Measurements from ENCODE around the gene PRKAG2. TPM values are rescaled to one million over a fixed set of nuclear protein-coding genes. Genes with fewer than 3 reads are reported as not detected.

PRKAG2 gene
- polyA plus RNA-seq, 1 of the 3 experiments (the other 2 are of a cell fraction): 51.6 TPM

- H3K4me2 ChIP-seq: no peak overlapping the region
- no peaks in the 10 kb centered on the region for H3K79me2 ChIP-seq (ENCODE audit: insufficient read depth)
- H3K9ac ChIP-seq: no peak overlapping the region
- no peaks in the 10 kb centered on the region for H3K27me3 ChIP-seq (ENCODE audit: insufficient read depth)
- no peaks in the 10 kb centered on the region for H3K9me2 ChIP-seq
- H4K20me1 ChIP-seq (ENCODE audit: insufficient read depth): no peaks in the 10 kb centered on the region
- ChIA-PET CTCF (interaction anchor here (1.1 to 1.2 kb wide), 2 partner anchors 49 to 71 kb away, joined by 4 read pairs; no protein-coding TSS in a partner anchor), POLR2A (interaction anchor here (0.7 kb wide), 1 partner anchor 420 kb away, joined by 4 read pairs; no protein-coding TSS in a partner anchor)
- no peak overlapping the region for H3K27ac ChIP-seq (ENCODE audit: low read depth in 2 of 2, low read length in 1 of 2)
- H3K9me3 ChIP-seq: no peaks in the 10 kb centered on the region
- no peaks in the 10 kb centered on the region for H3K36me3 ChIP-seq (replicated peaks in 1 of 2; ENCODE audit: control insufficient read depth in 1 of 2, insufficient read depth in 2 of 2, low read length in 1 of 2)
- no peaks in the 10 kb centered on the region for H3F3A ChIP-seq (replicated peaks; ENCODE audit: insufficient read depth)
- no peak for TF ChIP-seq RAD21 (IDR thresholded peaks at IDR 0.05; ENCODE audit: low read length)
- TF ChIP-seq REST (IDR thresholded peaks at IDR 0.05; ENCODE audit: low read depth, low read length): no peak
- no peak for TF ChIP-seq CHD2 (IDR thresholded peaks at IDR 0.05; ENCODE audit: low read length, partially characterized antibody)
- no peak for TF ChIP-seq ELF1 (IDR thresholded peaks at IDR 0.05)
- no peak for TF ChIP-seq MXI1 (IDR thresholded peaks at IDR 0.05; ENCODE audit: low read depth, low read length)
- no peak for TF ChIP-seq RFX5 (IDR thresholded peaks at IDR 0.05; ENCODE audit: low read length)
- no peak for TF ChIP-seq GABPA (IDR thresholded peaks at IDR 0.05; ENCODE audit: low read depth)
- no peak for TF ChIP-seq MEF2A (IDR thresholded peaks at IDR 0.05; ENCODE audit: borderline replicate concordance, low read depth)
- peaks cover 0 to 12% of the 10 kb centered on the region in 2 experiments; a peak in 2 of 4 replicates for H3K4me1 ChIP-seq (ENCODE audit: control insufficient read depth in 1 of 2, insufficient read depth in 2 of 2, low read depth in 1 of 2, low read length in 1 of 2)
- H2AFZ ChIP-seq (ENCODE audit: low read depth): no peak overlapping the region
- WGBS (ENCODE audit: low lambda C conversion rate): 97% methylated on average over 4 of the region's 4 CpGs
- no peak overlapping the region for H3K4me3 ChIP-seq (ENCODE audit: low read depth in 2 of 2, low read length in 1 of 2)
- no peak for DNase-seq
These were observed 166.1 kb downstream of the PRKAG2 start for GRCh38 chr7:151710646-151711434.

GRCh38 chr7:151710121-151710640 lies 166.7 kb downstream of the PRKAG2 start:
- Histone ChIP-seq H4K20me1 (ENCODE audit: insufficient read depth) (no peaks in the 10 kb centered on the region), H3K27ac (ENCODE audit: low read depth in 2 of 2, low read length in 1 of 2) (no peak overlapping the region), H3K27me3 (ENCODE audit: insufficient read depth) (no peaks in the 10 kb centered on the region), H3K36me3 (replicated peaks in 1 of 2; ENCODE audit: control insufficient read depth in 1 of 2, insufficient read depth in 2 of 2, low read length in 1 of 2) (no peaks in the 10 kb centered on the region), H3K9me3 (no peaks in the 10 kb centered on the region), H3K9me2 (no peaks in the 10 kb centered on the region), H3K4me1 (ENCODE audit: control insufficient read depth in 1 of 2, insufficient read depth in 2 of 2, low read depth in 1 of 2, low read length in 1 of 2) (peaks cover 0 to 19% of the 10 kb centered on the region in 2 experiments; a peak in 2 of 4 replicates), H3F3A (replicated peaks; ENCODE audit: insufficient read depth) (no peaks in the 10 kb centered on the region), H3K9ac (no peak overlapping the region), H2AFZ (ENCODE audit: low read depth) (no peak overlapping the region), H3K79me2 (ENCODE audit: insufficient read depth) (no peaks in the 10 kb centered on the region), H3K4me2 (no peak overlapping the region), H3K4me3 (ENCODE audit: low read depth in 2 of 2, low read length in 1 of 2) (no peak overlapping the region)
- ChIA-PET POLR2A (no interaction called here), CTCF (interaction anchor here (1.1 to 1.2 kb wide), 2 partner anchors 50 to 72 kb away, joined by 4 read pairs; no protein-coding TSS in a partner anchor)
- WGBS (ENCODE audit: low lambda C conversion rate): 91% methylated on average over 17 of the region's 18 CpGs
- DNase-seq: no peak
- no peak for TF ChIP-seq POLR2AphosphoS5 (IDR thresholded peaks at IDR 0.05; ENCODE audit: low read depth, low read length)
- TF ChIP-seq RXRA (IDR thresholded peaks at IDR 0.05; ENCODE audit: borderline replicate concordance, low read depth): no peak
- no peak for TF ChIP-seq USF1 (IDR thresholded peaks at IDR 0.05; ENCODE audit: borderline replicate concordance, low read depth)
- TF ChIP-seq ELF1 (IDR thresholded peaks at IDR 0.05): no peak
- no peak for TF ChIP-seq IRF3 (IDR thresholded peaks at IDR 0.05; ENCODE audit: low read depth, low read length)
- TF ChIP-seq TCF12 (IDR thresholded peaks at IDR 0.05): no peak
- no peak for TF ChIP-seq TEAD4 (IDR thresholded peaks at IDR 0.05; ENCODE audit: borderline replicate concordance, insufficient read depth)
- TF ChIP-seq RCOR1 (IDR thresholded peaks at IDR 0.05; ENCODE audit: low read length): no peak
- no peak for TF ChIP-seq GABPA (IDR thresholded peaks at IDR 0.05; ENCODE audit: low read depth)
- no peak for TF ChIP-seq MAX (IDR thresholded peaks at IDR 0.05; ENCODE audit: low read depth)
- TF ChIP-seq SMC3 (IDR thresholded peaks at IDR 0.05; ENCODE audit: low read depth, low read length): no peak
- no peak for TF ChIP-seq REST (IDR thresholded peaks at IDR 0.05; ENCODE audit: low read depth, low read length)
